Right atrium auricular region (tissue), 2 donors: ENCODE results near the gene HOXC5. TPM values are rescaled to one million over a fixed set of nuclear protein-coding genes. Genes with fewer than 3 reads are reported as not detected.

Source experiments
- DNase-seq: peaks from one replicate; pipeline ENCODE4 v3.0.0-alpha.2; 2019; ENCODE audit warnings: low spot score
- H3K27ac ChIP-seq, 2 donors: fragments of 200-600 bp; sonication (generic); 1 replicate in 1 of 2; 2 replicates in 1 of 2; pipeline ENCODE4 v1.5.1; 2016 to 2019
- H3K27me3 ChIP-seq, 2 donors: fragments of 200-600 bp; sonication (generic); one replicate each; pipeline versions ENCODE4 v1.5.1 to v1.6.0; 2017 to 2019
- H3K36me3 ChIP-seq: fragments of 200-600 bp; sonication (generic); one replicate; pipeline ENCODE4 v1.5.1; 2016
- H3K4me1 ChIP-seq, 2 donors: fragments of 200-600 bp; sonication (generic); one replicate each; pipeline versions ENCODE4 v1.5.1 to v1.6.0; 2017 to 2019
- H3K4me3 ChIP-seq, 2 donors: fragments of 200-600 bp; sonication (generic); 1 replicate in 1 of 2; 2 replicates in 1 of 2; pipeline ENCODE4 v1.5.1; 2017 to 2019; ENCODE audit warnings: mild to moderate bottlenecking in 1 of 2, moderate library complexity in 1 of 2
- H3K9me3 ChIP-seq, 2 donors: fragments of 200-600 bp; sonication (generic); one replicate each; pipeline ENCODE4 v1.5.1; 2019
- total RNA-seq, 2 donors: library from RNA; depleted of rRNA; stranded (reverse); fragments of >200 nt; gene quantifications; one replicate each; pipeline ENCODE4 v1.1.0, GENCODE V29; 2016
- TF ChIP-seq, protein P1 (sequence below), 2 donors: fragments of 200-600 bp; sonication (generic); IDR thresholded peaks; one replicate each; pipeline ENCODE4 v1.5.1; 2019; ENCODE audit warnings: antibody characterized with exemption in 2 of 2

Gene HOXC5
- total RNA-seq, 2 donors from 2014 or later: 0.33 TPM; not detected in 1

GRCh38 chr12:53997204-53998109, 35.4 kb upstream of the HOXC5 start:
- Histone ChIP-seq H3K9me3 (no peaks in the 10 kb centered on the region), H3K27ac (no peak overlapping the region), H3K36me3 (no peaks in the 10 kb centered on the region), H3K4me3 (no peak overlapping the region), H3K27me3 (peaks cover 69 to 95% of the 10 kb centered on the region in 2 donors), H3K4me1 (peaks cover 0 to 40% of the 10 kb centered on the region in 2 donors)
- DNase-seq: no peak
- TF ChIP-seq, protein P1, sequence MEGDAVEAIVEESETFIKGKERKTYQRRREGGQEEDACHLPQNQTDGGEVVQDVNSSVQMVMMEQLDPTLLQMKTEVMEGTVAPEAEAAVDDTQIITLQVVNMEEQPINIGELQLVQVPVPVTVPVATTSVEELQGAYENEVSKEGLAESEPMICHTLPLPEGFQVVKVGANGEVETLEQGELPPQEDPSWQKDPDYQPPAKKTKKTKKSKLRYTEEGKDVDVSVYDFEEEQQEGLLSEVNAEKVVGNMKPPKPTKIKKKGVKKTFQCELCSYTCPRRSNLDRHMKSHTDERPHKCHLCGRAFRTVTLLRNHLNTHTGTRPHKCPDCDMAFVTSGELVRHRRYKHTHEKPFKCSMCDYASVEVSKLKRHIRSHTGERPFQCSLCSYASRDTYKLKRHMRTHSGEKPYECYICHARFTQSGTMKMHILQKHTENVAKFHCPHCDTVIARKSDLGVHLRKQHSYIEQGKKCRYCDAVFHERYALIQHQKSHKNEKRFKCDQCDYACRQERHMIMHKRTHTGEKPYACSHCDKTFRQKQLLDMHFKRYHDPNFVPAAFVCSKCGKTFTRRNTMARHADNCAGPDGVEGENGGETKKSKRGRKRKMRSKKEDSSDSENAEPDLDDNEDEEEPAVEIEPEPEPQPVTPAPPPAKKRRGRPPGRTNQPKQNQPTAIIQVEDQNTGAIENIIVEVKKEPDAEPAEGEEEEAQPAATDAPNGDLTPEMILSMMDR (IDR thresholded peaks at IDR 0.05): no peak

DNA sequence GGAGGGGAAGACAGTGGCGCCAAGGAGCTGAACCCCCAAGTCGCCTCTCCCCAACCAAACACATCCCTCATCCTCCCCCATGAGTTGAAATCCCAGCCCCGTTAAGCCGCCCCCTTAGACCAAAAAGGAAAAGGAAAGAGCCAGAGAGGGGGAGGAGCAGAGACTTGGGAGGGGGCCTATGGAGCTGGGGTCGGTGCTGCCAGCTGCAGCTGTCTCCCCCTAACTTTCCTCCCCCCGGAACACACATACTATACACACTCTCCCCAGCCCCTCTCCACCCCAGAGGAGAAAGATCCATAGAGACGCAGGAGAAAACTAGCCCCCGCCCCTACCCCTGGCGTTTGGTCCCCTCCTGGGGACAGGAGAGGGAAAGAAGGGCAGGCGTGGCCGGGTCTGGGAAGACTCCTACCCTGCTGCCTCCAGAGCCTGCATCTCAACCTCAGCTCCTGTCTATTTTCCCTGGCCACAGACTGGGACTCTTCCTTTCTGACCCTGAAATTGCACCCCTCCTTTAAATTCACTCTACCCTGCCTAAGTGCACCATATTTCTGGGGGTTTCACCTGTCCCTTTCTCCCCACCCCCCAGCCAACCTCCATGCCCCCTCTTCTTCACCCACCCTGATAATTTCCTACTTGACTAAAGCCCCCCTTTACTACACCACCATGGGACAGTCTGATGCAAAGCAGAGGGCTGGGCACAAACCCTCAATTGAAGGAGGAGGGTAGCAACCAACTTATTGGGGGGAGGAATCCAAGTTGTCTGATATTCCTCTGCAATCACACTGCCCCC, 34.5 kb upstream of the HOXC5 start:
- no peak for DNase-seq
- no peak overlapping the region for H3K27ac ChIP-seq
- H3K4me1 ChIP-seq: peaks cover 0 to 40% of the 10 kb centered on the region in 2 donors
- H3K36me3 ChIP-seq: no peaks in the 10 kb centered on the region
- H3K27me3 ChIP-seq: peaks cover 69 to 96% of the 10 kb centered on the region in 2 donors
- H3K9me3 ChIP-seq: no peaks in the 10 kb centered on the region
- TF ChIP-seq, protein P1 (IDR thresholded peaks at IDR 0.05): no peak
- H3K4me3 ChIP-seq: no peak overlapping the region

DNA sequence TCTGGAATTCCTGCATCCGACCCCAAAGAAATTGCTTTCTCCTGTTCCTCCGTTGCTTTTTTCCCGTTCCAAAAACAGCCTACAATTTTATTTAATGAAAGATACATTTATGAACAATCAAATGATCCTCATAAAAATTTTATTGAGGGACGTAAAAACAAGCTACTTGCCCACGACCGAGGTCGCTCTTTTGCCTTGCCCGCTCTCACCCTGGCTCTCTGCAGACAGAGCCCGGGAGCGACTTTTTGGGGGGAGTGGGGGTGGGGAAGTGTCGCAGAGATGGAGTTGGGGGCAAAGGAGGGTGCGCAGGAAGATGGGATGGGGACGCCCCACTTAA, 34.0 kb upstream of the HOXC5 start:
- peaks cover 67 to 92% of the 10 kb centered on the region in 2 donors for H3K27me3 ChIP-seq
- H3K4me3 ChIP-seq: no peak overlapping the region
- H3K9me3 ChIP-seq: no peaks in the 10 kb centered on the region
- no peak for DNase-seq
- TF ChIP-seq, protein P1 (IDR thresholded peaks at IDR 0.05): no peak
- H3K4me1 ChIP-seq: peaks cover 0 to 40% of the 10 kb centered on the region in 2 donors
- no peaks in the 10 kb centered on the region for H3K36me3 ChIP-seq
- H3K27ac ChIP-seq: no peak overlapping the region

DNA sequence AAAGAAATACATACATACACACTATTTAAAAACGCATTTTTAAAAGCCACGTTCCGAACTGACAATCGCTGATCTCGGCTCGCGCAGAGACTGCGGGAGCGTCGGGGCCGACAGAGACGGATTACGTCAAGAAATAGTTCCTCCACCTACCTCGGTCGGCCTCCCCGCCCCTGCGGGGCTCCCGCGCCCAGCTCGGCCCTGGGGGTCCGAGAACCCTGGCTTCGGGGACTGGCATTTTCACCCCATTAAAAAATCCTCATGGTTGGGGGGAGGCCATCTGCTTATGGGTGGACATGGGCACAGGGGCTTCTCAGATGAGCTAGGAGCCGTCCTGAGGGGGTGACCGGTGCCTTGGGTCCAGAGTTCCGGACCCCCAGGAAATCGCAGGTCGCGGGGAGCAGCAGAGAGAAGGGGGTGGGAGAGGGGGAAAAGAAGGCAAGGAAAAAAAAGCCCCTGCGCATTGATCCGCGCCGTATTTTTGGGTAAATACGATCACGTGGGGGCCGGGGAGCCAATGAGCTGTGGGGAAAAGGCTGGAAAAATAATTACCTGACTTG, 33.2 kb upstream of the HOXC5 start:
- DNase-seq: no peak
- H3K36me3 ChIP-seq: no peaks in the 10 kb centered on the region
- H3K9me3 ChIP-seq: no peaks in the 10 kb centered on the region
- TF ChIP-seq, protein P1 (IDR thresholded peaks at IDR 0.05): no peak
- H3K4me1 ChIP-seq: peaks cover 0 to 32% of the 10 kb centered on the region in 2 donors
- no peak overlapping the region for H3K27ac ChIP-seq
- peak overlapping the region in 1 of 2 donors; percentile 34 for H3K4me3 ChIP-seq
- peaks cover 63 to 85% of the 10 kb centered on the region in 2 donors for H3K27me3 ChIP-seq

DNA sequence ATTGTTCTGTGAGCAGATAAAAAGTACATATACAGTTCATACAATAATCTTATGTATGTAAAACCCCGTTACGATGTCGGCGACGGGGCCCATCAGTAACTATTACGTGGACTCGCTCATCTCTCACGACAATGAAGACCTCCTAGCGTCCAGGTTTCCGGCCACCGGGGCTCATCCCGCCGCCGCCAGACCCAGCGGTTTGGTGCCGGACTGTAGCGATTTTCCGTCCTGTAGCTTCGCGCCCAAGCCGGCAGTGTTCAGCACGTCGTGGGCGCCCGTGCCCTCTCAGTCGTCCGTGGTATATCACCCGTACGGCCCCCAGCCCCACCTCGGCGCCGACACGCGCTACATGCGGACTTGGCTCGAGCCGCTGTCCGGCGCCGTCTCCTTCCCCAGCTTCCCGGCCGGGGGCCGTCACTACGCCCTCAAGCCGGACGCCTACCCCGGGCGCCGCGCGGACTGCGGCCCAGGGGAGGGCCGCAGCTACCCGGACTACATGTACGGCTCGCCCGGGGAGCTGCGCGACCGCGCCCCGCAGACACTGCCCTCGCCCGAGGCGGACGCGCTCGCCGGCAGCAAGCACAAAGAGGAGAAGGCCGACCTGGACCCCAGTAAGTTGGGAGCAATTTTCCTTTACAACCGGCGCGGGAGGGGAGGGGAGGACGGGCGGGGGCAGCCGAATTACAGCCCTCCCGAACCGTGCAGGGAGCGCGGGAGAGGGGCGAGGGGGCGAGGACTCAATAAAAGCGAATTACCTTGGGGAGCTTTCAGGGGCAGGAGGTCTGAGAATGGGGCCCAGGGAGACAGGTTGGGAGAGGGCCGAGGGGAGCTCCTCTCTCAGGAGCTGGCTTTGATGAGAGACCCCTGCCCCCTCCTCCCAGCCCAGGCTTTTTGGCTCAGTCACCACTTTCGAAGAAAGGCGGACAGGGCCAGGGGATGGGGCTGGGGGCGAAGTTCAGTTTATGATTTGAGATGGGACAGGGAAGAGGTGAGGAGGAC, 32.4 kb upstream of the HOXC5 start, which contains the start of gene HOXC9:
Gene HOXC9, plus strand, starts transcription at position 46 of the 999 bp plus-strand sequence. Its CDS starts 28 bp downstream, at position 74.
- Histone ChIP-seq H3K27me3 (peaks cover 62 to 77% of the 10 kb centered on the region in 2 donors), H3K4me3 (peak within 1 kb of the TSS; percentile 9 to 34), H3K36me3 (no peaks in the 10 kb centered on the region), H3K4me1 (peaks cover 0 to 24% of the 10 kb centered on the region in 2 donors), H3K27ac (no peak within 1 kb of the TSS), H3K9me3 (no peaks in the 10 kb centered on the region)
- no peak for DNase-seq
- TF ChIP-seq, protein P1 (IDR thresholded peaks at IDR 0.05): no peak
